Stimulated activated CD4-positive, alpha-beta T cell treated with anti-CD3 and anti-CD28 coated beads, Interleukin-2, amount 100 ng/mL, for 24 hours (primary cell): ENCODE results near the gene ENO4.

Experiments
- DNase-seq, 2 donors: peaks; one replicate each; pipeline ENCODE4 v3.0.0-alpha.2; 2020

Gene ENO4

GRCh38 chr10:116831086-116831485 lies 18.2 kb upstream of the ENO4 start:
- DNase-seq = no peak

- DNase-seq = no peak
These were observed 17.5 kb upstream of the ENO4 start for GRCh38 chr10:116831790-116832189.

GRCh38 chr10:116833986-116834985 lies 15.0 kb upstream of the ENO4 start:
- no peak for DNase-seq

- DNase-seq = no peak
These were observed 13.6 kb upstream of the ENO4 start for GRCh38 chr10:116835658-116836057.

- no peak for DNase-seq
These were observed 13.2 kb upstream of the ENO4 start for GRCh38 chr10:116836083-116836482.

- no peak for DNase-seq
These were observed 12.3 kb upstream of the ENO4 start for GRCh38 chr10:116836902-116837523.

- no peak for DNase-seq
These were observed 11.1 kb upstream of the ENO4 start for GRCh38 chr10:116838143-116838725.

- DNase-seq = no peak
These were observed 8.8 kb upstream of the ENO4 start for GRCh38 chr10:116840389-116841075.

GRCh38 chr10:116845823-116846222 lies 3.5 kb upstream of the ENO4 start:
- no peak for DNase-seq

GRCh38 chr10:116848032-116848943 lies 1.0 kb upstream of the ENO4 start:
- DNase-seq = peak in 1 of 2 donors; percentile 32

- DNase-seq = no peak
These were observed 403 bp upstream of the ENO4 start for GRCh38 chr10:116848944-116849247.

- no peak for DNase-seq
These were observed 836 bp downstream of the ENO4 start for GRCh38 chr10:116850058-116850611.

GRCh38 chr10:116852246-116852645 lies 2.9 kb downstream of the ENO4 start:
- no peak for DNase-seq

GRCh38 chr10:116853287-116853686 lies 4.0 kb downstream of the ENO4 start:
- DNase-seq = no peak

- DNase-seq = no peak
These were observed 4.4 kb downstream of the ENO4 start for GRCh38 chr10:116853701-116854100.

GRCh38 chr10:116857156-116857555 lies 7.9 kb downstream of the ENO4 start:
- no peak for DNase-seq

GRCh38 chr10:116861796-116862195 lies 12.5 kb downstream of the ENO4 start:
- no peak for DNase-seq

- DNase-seq = no peak
These were observed 15.1 kb downstream of the ENO4 start for GRCh38 chr10:116864436-116864835.

GRCh38 chr10:116866066-116866465 lies 16.8 kb downstream of the ENO4 start:
- no peak for DNase-seq

- no peak for DNase-seq
These were observed 17.8 kb downstream of the ENO4 start for GRCh38 chr10:116866987-116867595.

- DNase-seq = no peak
These were observed 18.9 kb downstream of the ENO4 start for GRCh38 chr10:116868198-116868676.
